Spleen (tissue), 7 donors: ENCODE results near the gene RNF44.

Experiments used
- POLR2A ChIP-seq, 3 donors: fragments of 450-650 bp; IDR thresholded peaks; one replicate each; pipeline ENCODE4 v1.5.1; 2017; ENCODE audit warnings: antibody characterized with exemption in 3 of 3, mild to moderate bottlenecking in 1 of 3
- POLR2AphosphoS5 ChIP-seq, 3 donors: sonication (generic); formaldehyde crosslinking; IDR thresholded peaks; one replicate each; pipeline ENCODE4 v1.5.1; 2017; ENCODE audit warnings: antibody characterized with exemption in 3 of 3
- TF ChIP-seq, protein P1 (sequence below), 11 experiments: fragments of 200-600 bp in 7 of 11; fragments of 450-650 bp in 4 of 11; sonication (generic) in 4 of 11; IDR thresholded peaks in 8 of 11; conservative IDR thresholded peaks in 3 of 11; 1 replicate in 7 of 11; 2 replicates in 4 of 11; pipeline versions ENCODE4 v1.4.0 to v1.8.0; 2016 to 2021; ENCODE audit warnings: antibody characterized with exemption in 11 of 11, inconsistent platforms in 4 of 11, mild to moderate bottlenecking in 1 of 11
- donor health status: DM: no; HTN: no; CAD: no; lungs with moderate emphysema.
- donor health status: DM: no; HTN: no; CAD: no.
- donor health status: DM: no; HTN: no; CAD: no.

DNA sequence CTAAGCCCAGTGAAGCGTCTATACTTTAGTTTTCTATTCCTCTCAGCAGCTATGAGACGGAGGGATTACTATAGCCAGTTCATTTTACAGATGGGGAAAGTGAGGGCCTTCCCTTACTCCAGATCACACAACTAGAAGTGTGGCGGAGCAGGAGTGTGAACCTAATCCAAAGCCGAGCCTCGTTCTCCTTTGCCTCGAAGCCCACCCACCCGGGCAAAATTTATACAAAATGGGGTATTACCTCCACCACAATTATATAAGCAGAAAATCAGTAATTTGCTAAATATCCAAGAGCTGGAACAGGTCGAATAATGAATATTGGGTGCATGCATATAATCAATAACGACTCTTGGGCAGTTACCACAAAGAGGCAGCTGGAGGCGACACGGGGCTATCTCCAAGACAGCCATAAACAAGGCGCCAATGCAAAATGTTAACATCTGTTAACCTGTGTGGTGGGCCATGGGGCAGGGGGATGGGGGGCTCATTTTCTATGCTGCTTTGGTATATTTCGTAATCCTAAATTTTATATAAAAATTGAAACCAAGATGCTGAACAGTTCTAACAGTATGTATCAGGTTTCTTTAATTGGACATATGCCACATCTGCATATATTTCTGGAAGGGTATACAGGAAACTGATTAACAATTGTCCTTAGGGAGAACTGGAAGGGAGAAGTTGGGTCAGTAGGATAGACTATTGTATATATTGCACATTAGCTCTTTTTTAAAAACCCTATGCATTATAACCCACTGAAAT lies 1.2 kb upstream of the RNF44 start:
- TF ChIP-seq, protein P1, sequence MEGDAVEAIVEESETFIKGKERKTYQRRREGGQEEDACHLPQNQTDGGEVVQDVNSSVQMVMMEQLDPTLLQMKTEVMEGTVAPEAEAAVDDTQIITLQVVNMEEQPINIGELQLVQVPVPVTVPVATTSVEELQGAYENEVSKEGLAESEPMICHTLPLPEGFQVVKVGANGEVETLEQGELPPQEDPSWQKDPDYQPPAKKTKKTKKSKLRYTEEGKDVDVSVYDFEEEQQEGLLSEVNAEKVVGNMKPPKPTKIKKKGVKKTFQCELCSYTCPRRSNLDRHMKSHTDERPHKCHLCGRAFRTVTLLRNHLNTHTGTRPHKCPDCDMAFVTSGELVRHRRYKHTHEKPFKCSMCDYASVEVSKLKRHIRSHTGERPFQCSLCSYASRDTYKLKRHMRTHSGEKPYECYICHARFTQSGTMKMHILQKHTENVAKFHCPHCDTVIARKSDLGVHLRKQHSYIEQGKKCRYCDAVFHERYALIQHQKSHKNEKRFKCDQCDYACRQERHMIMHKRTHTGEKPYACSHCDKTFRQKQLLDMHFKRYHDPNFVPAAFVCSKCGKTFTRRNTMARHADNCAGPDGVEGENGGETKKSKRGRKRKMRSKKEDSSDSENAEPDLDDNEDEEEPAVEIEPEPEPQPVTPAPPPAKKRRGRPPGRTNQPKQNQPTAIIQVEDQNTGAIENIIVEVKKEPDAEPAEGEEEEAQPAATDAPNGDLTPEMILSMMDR (IDR thresholded peaks at IDR 0.05 in 8 of 11, conservative IDR thresholded peaks at IDR 0.05 in 3 of 11) = no peak
- no peak for TF ChIP-seq POLR2A (IDR thresholded peaks at IDR 0.05)
- TF ChIP-seq POLR2AphosphoS5 (IDR thresholded peaks at IDR 0.05) = no peak
